ENCODE data around the gene PPARG.
"Not testable (repeated sequence)": the region's sequence is repeated elsewhere in the genome, so short reads cannot be mapped to it uniquely, and the experiment has no call there.

Gene PPARG

GRCh38 chr3:12288182-12289129, at the start of gene PPARG:
PPARG (plus strand) TSS chr3:12289070; CDS start chr3:12379712, 90,642 bp downstream.
- no peak for DNase-seq

- no peak for DNase-seq
Observed at GRCh38 chr3:12239301-12239700, 49.6 kb upstream of the PPARG start.

GRCh38 chr3:12242772-12243171, 46.1 kb upstream of the PPARG start:
- DNase-seq, result no peak

- no peak for DNase-seq
Observed at GRCh38 chr3:12246497-12247163, 42.2 kb upstream of the PPARG start.

- DNase-seq, result no peak
Observed at GRCh38 chr3:12247411-12247810, 41.5 kb upstream of the PPARG start.

- no peak for DNase-seq
Observed at GRCh38 chr3:12249519-12249918, 39.4 kb upstream of the PPARG start.

GRCh38 chr3:12252889-12253288, 36.0 kb upstream of the PPARG start:
- DNase-seq, result no peak

- peak; percentile 45 for DNase-seq
Observed at GRCh38 chr3:12253516-12254343, 35.1 kb upstream of the PPARG start.

- DNase-seq, result no peak
Observed at GRCh38 chr3:12255393-12255792, 33.5 kb upstream of the PPARG start.

GRCh38 chr3:12258911-12259310, 30.0 kb upstream of the PPARG start:
- DNase-seq, result no peak

- not testable (repeated sequence) for DNase-seq
Observed at GRCh38 chr3:12262173-12262572, 26.7 kb upstream of the PPARG start.

GRCh38 chr3:12265508-12265907, 23.4 kb upstream of the PPARG start:
- DNase-seq, result peak; percentile 20

GRCh38 chr3:12266038-12266437, 22.8 kb upstream of the PPARG start:
- no peak for DNase-seq

GRCh38 chr3:12267376-12268030, 21.4 kb upstream of the PPARG start:
- no peak for DNase-seq

GRCh38 chr3:12268049-12268735, 20.7 kb upstream of the PPARG start:
- DNase-seq, result no peak

GRCh38 chr3:12270976-12271375, 17.9 kb upstream of the PPARG start:
- no peak for DNase-seq

- no peak for DNase-seq
Observed at GRCh38 chr3:12273045-12273695, 15.7 kb upstream of the PPARG start.

- DNase-seq, result no peak
Observed at GRCh38 chr3:12275974-12276650, 12.8 kb upstream of the PPARG start.

- not testable (repeated sequence) for DNase-seq
Observed at GRCh38 chr3:12276827-12277226, 12.0 kb upstream of the PPARG start.

GRCh38 chr3:12278566-12278965, 10.3 kb upstream of the PPARG start:
- no peak for DNase-seq

Measured in hematopoietic multipotent progenitor cell treated with erythropoietin and hydrocortisone succinate and interleukin-3 and kit ligand, for 4 days (in vitro differentiated cells).